ENCODE measurements around the gene ANKRD16. TPM values are rescaled to one million over a fixed set of nuclear protein-coding genes. Genes with fewer than 3 reads are reported as not detected.

ANKRD16 gene
- total RNA-seq, 1 donor = 2.0 TPM

GRCh38 chr10:5816170-5816569, 73.5 kb downstream of the ANKRD16 start:
- no peaks in the 10 kb centered on the region for H3K9me3 ChIP-seq (ENCODE audit: low read depth, low read length)

GRCh38 chr10:5814110-5815107, 75.3 kb downstream of the ANKRD16 start:
- H3K27me3 ChIP-seq (ENCODE audit: insufficient read depth, low read length) = no peaks in the 10 kb centered on the region
- no peaks in the 10 kb centered on the region for H3K9me3 ChIP-seq (ENCODE audit: low read depth, low read length)
- H3K4me3 ChIP-seq (ENCODE audit: low read length) = peak overlapping the region; percentile 91
- peaks cover 64% of the 10 kb centered on the region for H3K4me1 ChIP-seq (ENCODE audit: insufficient read depth, low read length)

More at GRCh38 chr10:5816170-5816569, 73.5 kb downstream of the ANKRD16 start:
- Histone ChIP-seq H3K4me3 (ENCODE audit: low read length) (no peak overlapping the region), H3K27me3 (ENCODE audit: insufficient read depth, low read length) (no peaks in the 10 kb centered on the region), H3K4me1 (ENCODE audit: insufficient read depth, low read length) (peaks cover 56% of the 10 kb centered on the region)

- Histone ChIP-seq H3K4me3 (ENCODE audit: low read length) (peak within 1 kb of the TSS; percentile 91), H3K9me3 (ENCODE audit: low read depth, low read length) (no peaks in the 10 kb centered on the region), H3K4me1 (ENCODE audit: insufficient read depth, low read length) (peaks cover 64% of the 10 kb centered on the region), H3K27me3 (ENCODE audit: insufficient read depth, low read length) (no peaks in the 10 kb centered on the region)
Observed at GRCh38 chr10:5813341-5814109, 76.2 kb downstream of the ANKRD16 start, which contains the start of gene GDI2. GDI2 (minus strand) TSS chr10:5813434; CDS start chr10:5813258, 176 bp downstream.

GRCh38 chr10:5813091-5813340, 76.7 kb downstream of the ANKRD16 start:
- peak overlapping the region; percentile 91 for H3K4me3 ChIP-seq (ENCODE audit: low read length)

DNA sequence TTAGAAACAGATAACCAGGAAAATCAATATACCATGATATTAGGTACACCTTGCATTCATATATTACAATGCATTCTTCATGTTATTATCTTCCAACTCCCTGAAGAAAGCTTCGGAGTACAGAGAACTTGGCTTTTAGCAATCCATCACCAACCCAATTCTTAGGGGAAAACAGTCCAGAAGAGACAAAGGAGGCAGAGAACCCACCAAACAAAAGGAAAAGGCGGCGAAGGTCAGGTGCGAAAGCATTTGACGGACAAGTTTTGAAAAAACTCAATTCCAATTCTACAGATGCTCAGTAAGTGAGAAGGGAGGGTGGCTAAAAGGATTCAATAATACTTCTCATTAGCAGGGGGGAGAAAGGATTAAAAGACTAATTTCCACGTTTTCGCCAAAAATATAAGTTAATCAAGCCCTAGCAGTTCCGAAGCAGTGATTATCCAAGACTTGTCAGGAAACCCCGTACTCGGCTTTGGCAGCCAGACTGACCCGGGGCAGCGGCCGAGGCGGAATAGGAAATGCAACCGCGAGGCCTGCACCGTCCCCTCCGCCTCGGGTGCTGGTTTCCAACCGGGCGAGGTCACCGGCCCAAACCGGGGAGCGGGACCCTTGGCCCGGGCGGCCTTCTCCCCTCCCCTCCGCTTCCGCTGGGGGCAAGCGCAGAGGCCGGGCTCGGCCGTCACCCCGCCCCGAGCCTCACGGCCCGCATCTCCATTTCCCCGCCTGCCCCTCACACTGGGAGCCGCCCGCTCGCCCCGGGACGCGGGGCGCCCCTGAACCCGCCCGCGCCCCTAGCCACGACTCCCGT, 77.2 kb downstream of the ANKRD16 start:
- no peaks in the 10 kb centered on the region for H3K27me3 ChIP-seq (ENCODE audit: insufficient read depth, low read length)
- no peaks in the 10 kb centered on the region for H3K9me3 ChIP-seq (ENCODE audit: low read depth, low read length)
- peak overlapping the region; percentile 91 for H3K4me3 ChIP-seq (ENCODE audit: low read length)
- peaks cover 67% of the 10 kb centered on the region for H3K4me1 ChIP-seq (ENCODE audit: insufficient read depth, low read length)

More at GRCh38 chr10:5813091-5813340, 76.7 kb downstream of the ANKRD16 start:
- Histone ChIP-seq H3K4me1 (ENCODE audit: insufficient read depth, low read length) (peaks cover 65% of the 10 kb centered on the region), H3K9me3 (ENCODE audit: low read depth, low read length) (no peaks in the 10 kb centered on the region), H3K27me3 (ENCODE audit: insufficient read depth, low read length) (no peaks in the 10 kb centered on the region)

Other genes starting within 250 kb of the ANKRD16 start
- gene ASB13, start 223.3 kb downstream of the ANKRD16 start, total RNA-seq = 3.1 TPM
- 114 TPM for gene TASOR2, start 205.1 kb downstream of the ANKRD16 start, total RNA-seq
- gene GDI2, start 76.5 kb downstream of the ANKRD16 start, total RNA-seq = 351 TPM
- 36.5 TPM for gene FBH1, start 350 bp upstream of the ANKRD16 start, total RNA-seq
- 5.1 TPM for gene IL15RA, start 87.7 kb upstream of the ANKRD16 start, total RNA-seq
- gene IL2RA, start 172.5 kb upstream of the ANKRD16 start, total RNA-seq = 3.7 TPM
- gene RBM17, start 199.1 kb upstream of the ANKRD16 start, total RNA-seq = 80.0 TPM